K562 (cell line): ENCODE results near the gene RGPD4. TPM values are rescaled to one million over a fixed set of nuclear protein-coding genes. Genes with fewer than 3 reads are reported as not detected.

Experiments used
- ATAC-seq: fragments of 200-7000 bp; cut with Tn5 transposase; 3 replicates; pipeline ENCODE4 v1.9.1; 2020; ENCODE audit warnings: moderate library complexity
- BruUV-seq: library from RNA; stranded (reverse); fragments of 400-500 nt; replicated peaks from 2 replicates; lab custom pipeline; 2021; lab: Mats Ljungman, UMichigan
- CTCF ChIA-PET: fragments of 300-600 bp; formaldehyde crosslinking; extraction: SDS; loops from one replicate; lab custom pipeline; 2021; ENCODE audit warnings: low intra/inter-chr PET ratio; lab: Yijun Ruan, JAX
- POLR2A ChIA-PET: fragments of 300-600, 350-650 bp; sonication (Branson Sonifier 250); formaldehyde crosslinking; extraction: SDS; loops from one replicate; lab custom pipeline; 2021; ENCODE audit warnings: antibody characterized with exemption, inconsistent platforms; lab: Yijun Ruan, JAX
- DNase-seq, 4 experiments: peaks; one replicate each; pipeline versions ENCODE4 v3.0.0 to v3.0.0-alpha.2; 2011 to 2018; ENCODE audit warnings: low spot score in 3 of 4, mixed read lengths in 3 of 4; ENCODE audit errors: extremely low read depth in 1 of 4
- FAIRE-seq: peaks from 2 replicates; lab custom pipeline; 2011; peaks lifted over from hg19 to GRCh38; lab: Jason Lieb, UNC
- H2AFZ ChIP-seq: 2 replicates; pipeline ENCODE4 v1.6.0; 2011; ENCODE audit warnings: low read depth, low read length, control low read depth, inconsistent platforms
- H3K27ac ChIP-seq: fragments of 200-600 bp; 3 replicates; pipeline ENCODE4 v1.8.0; 2011; ENCODE audit warnings: low read depth, mild to moderate bottlenecking, control low read depth, inconsistent platforms, low read length, moderate library complexity, mixed read lengths; ENCODE audit errors: extremely low read depth
- H3K27me3 ChIP-seq, 2 experiments: fragments of 300-600 bp in 1 of 2; 2 replicates in 1 of 2; 3 replicates in 1 of 2; pipeline versions ENCODE4 v1.6.0 to v1.8.0; 2011; ENCODE audit warnings: inconsistent platforms in 2 of 2, low read length in 2 of 2, mild to moderate bottlenecking in 1 of 2, mixed read lengths in 1 of 2, moderate library complexity in 1 of 2; ENCODE audit not compliant: control insufficient read depth in 2 of 2, insufficient read depth in 2 of 2
- H3K36me3 ChIP-seq: fragments of 300-600 bp; 3 replicates; pipeline ENCODE4 v1.8.0; 2011; ENCODE audit warnings: mild to moderate bottlenecking, low read length, inconsistent platforms; ENCODE audit not compliant: control insufficient read depth, insufficient read depth
- H3K4me1 ChIP-seq, 2 experiments: fragments of 200-600 bp in 1 of 2; replicated peaks in 1 of 2; 2 replicates in 1 of 2; 3 replicates in 1 of 2; pipeline versions ENCODE4 v1.5.1 to v1.8.0; 2011; ENCODE audit warnings: inconsistent platforms in 2 of 2, low read length in 2 of 2, mild to moderate bottlenecking in 1 of 2, mixed read lengths in 1 of 2, moderate library complexity in 1 of 2; ENCODE audit not compliant: control insufficient read depth in 2 of 2, insufficient read depth in 2 of 2
- H3K4me2 ChIP-seq: 2 replicates; pipeline ENCODE4 v1.6.1; 2011; ENCODE audit warnings: low read length, control low read depth, inconsistent platforms, mixed read lengths; ENCODE audit not compliant: insufficient read depth
- H3K4me3 ChIP-seq: fragments of 200-600 bp; sonication (generic), shearing (Covaris generic); 2 replicates; pipeline ENCODE4 v1.5.1; 2016; ENCODE audit warnings: control low read depth, inconsistent platforms
- H3K79me2 ChIP-seq: fragments of 200-600 bp; 3 replicates; pipeline ENCODE4 v1.8.0; 2011; ENCODE audit warnings: low read length, inconsistent platforms; ENCODE audit not compliant: control insufficient read depth, insufficient read depth
- H3K9ac ChIP-seq, 2 experiments: 2 replicates each; pipeline versions ENCODE4 v1.6.0 to v1.6.1; 2011; ENCODE audit warnings: low read depth in 2 of 2, low read length in 2 of 2, control low read depth in 1 of 2, inconsistent platforms in 1 of 2, mild to moderate bottlenecking in 1 of 2, mixed read lengths in 1 of 2; ENCODE audit not compliant: insufficient read depth in 1 of 2
- H3K9me1 ChIP-seq: one replicate; pipeline ENCODE4 v1.6.0; 2011; ENCODE audit warnings: inconsistent platforms, mild to moderate bottlenecking, low read length, moderate library complexity; ENCODE audit not compliant: control insufficient read depth, insufficient read depth
- H3K9me3 ChIP-seq: replicated peaks from 2 replicates; pipeline ENCODE4 v1.5.1; 2011; ENCODE audit warnings: low read depth, low read length, inconsistent platforms; ENCODE audit not compliant: control insufficient read depth, insufficient read depth
- H4K20me1 ChIP-seq: replicated peaks from 2 replicates; pipeline ENCODE4 v1.6.1; 2011; ENCODE audit warnings: low read length, inconsistent platforms, mixed read lengths; ENCODE audit not compliant: control insufficient read depth, insufficient read depth
- NR2C2 ChIP-seq, 2 experiments: fragments of 200-800 bp in 1 of 2; sonication (Bioruptor generic) in 1 of 2; sonication (generic) in 1 of 2; formaldehyde crosslinking in 1 of 2; IDR thresholded peaks; 2 replicates each; pipeline versions ENCODE4 v1.6.1 to v1.8.0; 2016 to 2022; ENCODE audit warnings: mild to moderate bottlenecking in 1 of 2, missing compliant biosample characterization in 1 of 2, missing genetic modification characterization in 1 of 2, missing genetic modification reagents in 1 of 2
- TBL1XR1 ChIP-seq, 2 experiments: IDR thresholded peaks; 2 replicates each; pipeline ENCODE4 v1.6.1; 2012; ENCODE audit warnings: improper control_type of control experiment in 2 of 2, low read length in 2 of 2, mild to moderate bottlenecking in 1 of 2
- ZKSCAN8 ChIP-seq: fragments of 200-800 bp; sonication (Bioruptor generic); IDR thresholded peaks from 2 replicates; pipeline ENCODE4 v1.6.1; 2016; ENCODE audit warnings: missing genetic modification characterization, missing compliant biosample characterization
- ZNF12 ChIP-seq: sonication (generic); formaldehyde crosslinking; IDR thresholded peaks from 2 replicates; pipeline ENCODE4 v1.4.0; 2020; ENCODE audit warnings: mild to moderate bottlenecking, missing genetic modification reagents
- WGBS: fragments of 100-300 bp; shearing (Covaris generic); methylation state at CpG from one replicate; pipeline ENCODE4 v1.1.6; 2016; ENCODE audit warnings: low coverage, mixed read lengths; ENCODE audit not compliant: insufficient coverage; ENCODE audit errors: missing lambda C conversion rate; 5-methylcytosine and 5-hydroxymethylcytosine counted together
- in situ Hi-C: fragments of 300-500 bp; cut with MboI; formaldehyde crosslinking; loops from 4 replicates; pipeline ENCODE4 v1.15.0; 2018; ENCODE audit warnings: inconsistent platforms, mixed read lengths
- intact Hi-C: fragments of 100-400 bp; cut with micrococcal nuclease; formaldehyde crosslinking; loops from 2 replicates; pipeline ENCODE4 v1.14.2; 2022
- polyA plus RNA-seq, 8 experiments: library from polyadenylated mRNA; depleted of rRNA in 4 of 8; stranded (reverse) in 5 of 8; unstranded in 3 of 8; fragments of >200 nt; fragmentation: Nextera tagmentation in 2 of 8; fragmentation: Illumina TruSeq in 1 of 8; extraction: Ambion mirVana in 2 of 8; extraction: Trizol in 1 of 8; gene quantifications; 2 replicates each; pipeline versions ENCODE4 v1.2.1 to v1.2.3, GENCODE V29; 2011 to 2014; ENCODE audit warnings: inconsistent platforms in 1 of 8, missing spikeins in 1 of 8
- total RNA-seq, 7 experiments: library from RNA; depleted of rRNA in 6 of 7; stranded (reverse); fragments of >200 nt in 6 of 7; fragmentation: Illumina TruSeq in 2 of 7; extraction: Trizol in 2 of 7; gene quantifications; 2 replicates each; pipeline versions ENCODE4 v1.2.1 to v1.2.3, GENCODE V29; 2011 to 2021; ENCODE audit warnings: low replicate concordance in 1 of 7
- TF ChIP-seq, protein P1 (sequence below): sonication (generic); formaldehyde crosslinking; IDR thresholded peaks from 2 replicates; pipeline ENCODE4 v1.8.0; 2022; ENCODE audit warnings: mild to moderate bottlenecking, low read depth, missing genetic modification reagents
- TF ChIP-seq, protein P2 (sequence below), 2 experiments: fragments of 450-650 bp; IDR thresholded peaks; 2 replicates each; pipeline ENCODE4 v1.6.1; 2018; ENCODE audit warnings: mild to moderate bottlenecking in 2 of 2, low read depth in 1 of 2; ENCODE audit not compliant: partially characterized antibody in 2 of 2

Gene RGPD4
- total and polyA plus RNA-seq, 9 of the 15 experiments (the other 6 are each of a cell fraction or from before 2014, with no cell fraction given): 0.04 TPM; not detected in 8

DNA sequence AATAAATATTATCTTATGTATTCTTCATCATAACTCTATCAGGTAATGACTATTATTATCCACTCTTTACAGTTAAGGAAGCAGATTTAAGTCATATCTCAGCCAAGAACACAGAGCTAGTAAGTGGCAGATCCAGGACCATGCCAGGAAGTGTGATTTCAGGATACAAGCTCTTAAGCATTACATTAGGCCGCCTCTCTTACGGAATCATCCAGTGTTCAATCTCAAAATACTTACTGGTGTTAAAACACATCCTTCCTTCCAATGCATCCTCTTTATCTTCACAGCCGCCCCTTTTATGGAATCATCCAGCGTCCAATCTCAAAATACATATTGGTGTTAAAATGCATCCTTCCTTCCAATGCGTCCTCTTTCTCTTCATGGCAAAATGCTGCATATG is 14.7 kb upstream of the RGPD4 start:
- Histone ChIP-seq H3K27ac (no peak overlapping the region), H2AFZ (no peak overlapping the region), H3K9me1 (no peaks in the 10 kb centered on the region), H3K36me3 (no peaks in the 10 kb centered on the region), H3K27me3 (peaks cover 2 to 18% of the 10 kb centered on the region in 2 experiments; a peak in 2 of 5 replicates), H3K79me2 (no peaks in the 10 kb centered on the region), H3K9me3 (no peaks in the 10 kb centered on the region), H4K20me1 (no peaks in the 10 kb centered on the region), H3K4me3 (no peak overlapping the region), H3K9ac (no peak overlapping the region), H3K4me1 (no peaks in the 10 kb centered on the region), H3K4me2 (no peak overlapping the region)
- POLR2A ChIA-PET: no interaction called here
- DNase-seq: no peak
- no peak for ATAC-seq
- 2% methylated on average over 5 of the region's 5 CpGs for whole genome bisulfite sequencing
- no TSS peak for BruUV-seq
- no peak for FAIRE-seq
- CTCF ChIA-PET: no interaction called here
- in situ Hi-C loops (loop anchor here (25.0 kb wide), 2 partner anchors 125 to 225 kb away; no protein-coding TSS in a partner anchor), intact Hi-C loops (no loop called here)
- TF ChIP-seq, protein P1, sequence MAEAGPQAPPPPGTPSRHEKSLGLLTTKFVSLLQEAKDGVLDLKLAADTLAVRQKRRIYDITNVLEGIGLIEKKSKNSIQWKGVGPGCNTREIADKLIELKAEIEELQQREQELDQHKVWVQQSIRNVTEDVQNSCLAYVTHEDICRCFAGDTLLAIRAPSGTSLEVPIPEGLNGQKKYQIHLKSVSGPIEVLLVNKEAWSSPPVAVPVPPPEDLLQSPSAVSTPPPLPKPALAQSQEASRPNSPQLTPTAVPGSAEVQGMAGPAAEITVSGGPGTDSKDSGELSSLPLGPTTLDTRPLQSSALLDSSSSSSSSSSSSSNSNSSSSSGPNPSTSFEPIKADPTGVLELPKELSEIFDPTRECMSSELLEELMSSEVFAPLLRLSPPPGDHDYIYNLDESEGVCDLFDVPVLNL: no peak
- TF ChIP-seq ZNF12: no peak

DNA sequence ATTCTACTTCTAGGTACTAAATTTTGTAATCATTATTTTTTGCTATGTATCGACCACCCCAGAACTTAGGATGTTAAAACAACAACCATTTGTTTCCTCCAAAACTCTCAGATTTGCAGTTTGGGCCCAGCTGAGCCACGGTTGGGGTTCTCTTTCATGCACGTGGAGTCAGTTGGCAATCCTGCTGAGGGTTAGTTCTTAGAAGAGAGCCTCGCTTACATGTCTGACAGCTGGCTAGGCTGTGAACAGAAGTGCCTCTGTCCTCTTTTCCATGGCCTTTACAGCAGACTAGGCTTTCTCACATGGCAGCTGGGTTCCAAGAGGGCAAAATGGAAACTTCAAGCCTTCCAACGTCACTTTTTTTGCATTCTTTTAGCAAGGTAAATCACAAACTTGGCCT is 9.3 kb upstream of the RGPD4 start:
- DNase-seq: no peak
- Histone ChIP-seq H3K9me3 (no peaks in the 10 kb centered on the region), H3K27ac (no peak overlapping the region), H3K36me3 (no peaks in the 10 kb centered on the region), H2AFZ (no peak overlapping the region), H3K4me2 (no peak overlapping the region), H3K9ac (no peak overlapping the region), H4K20me1 (no peaks in the 10 kb centered on the region), H3K4me1 (no peaks in the 10 kb centered on the region)
- FAIRE-seq: no peak
- BruUV-seq: no TSS peak
- ATAC-seq: no peak
- 2% methylated on average over 5 of the region's 5 CpGs for WGBS
- ChIA-PET CTCF (no interaction called here), POLR2A (no interaction called here)
- TF ChIP-seq ZKSCAN8 (CRISPR knock-in tag): no peak
- TF ChIP-seq, protein P2, sequence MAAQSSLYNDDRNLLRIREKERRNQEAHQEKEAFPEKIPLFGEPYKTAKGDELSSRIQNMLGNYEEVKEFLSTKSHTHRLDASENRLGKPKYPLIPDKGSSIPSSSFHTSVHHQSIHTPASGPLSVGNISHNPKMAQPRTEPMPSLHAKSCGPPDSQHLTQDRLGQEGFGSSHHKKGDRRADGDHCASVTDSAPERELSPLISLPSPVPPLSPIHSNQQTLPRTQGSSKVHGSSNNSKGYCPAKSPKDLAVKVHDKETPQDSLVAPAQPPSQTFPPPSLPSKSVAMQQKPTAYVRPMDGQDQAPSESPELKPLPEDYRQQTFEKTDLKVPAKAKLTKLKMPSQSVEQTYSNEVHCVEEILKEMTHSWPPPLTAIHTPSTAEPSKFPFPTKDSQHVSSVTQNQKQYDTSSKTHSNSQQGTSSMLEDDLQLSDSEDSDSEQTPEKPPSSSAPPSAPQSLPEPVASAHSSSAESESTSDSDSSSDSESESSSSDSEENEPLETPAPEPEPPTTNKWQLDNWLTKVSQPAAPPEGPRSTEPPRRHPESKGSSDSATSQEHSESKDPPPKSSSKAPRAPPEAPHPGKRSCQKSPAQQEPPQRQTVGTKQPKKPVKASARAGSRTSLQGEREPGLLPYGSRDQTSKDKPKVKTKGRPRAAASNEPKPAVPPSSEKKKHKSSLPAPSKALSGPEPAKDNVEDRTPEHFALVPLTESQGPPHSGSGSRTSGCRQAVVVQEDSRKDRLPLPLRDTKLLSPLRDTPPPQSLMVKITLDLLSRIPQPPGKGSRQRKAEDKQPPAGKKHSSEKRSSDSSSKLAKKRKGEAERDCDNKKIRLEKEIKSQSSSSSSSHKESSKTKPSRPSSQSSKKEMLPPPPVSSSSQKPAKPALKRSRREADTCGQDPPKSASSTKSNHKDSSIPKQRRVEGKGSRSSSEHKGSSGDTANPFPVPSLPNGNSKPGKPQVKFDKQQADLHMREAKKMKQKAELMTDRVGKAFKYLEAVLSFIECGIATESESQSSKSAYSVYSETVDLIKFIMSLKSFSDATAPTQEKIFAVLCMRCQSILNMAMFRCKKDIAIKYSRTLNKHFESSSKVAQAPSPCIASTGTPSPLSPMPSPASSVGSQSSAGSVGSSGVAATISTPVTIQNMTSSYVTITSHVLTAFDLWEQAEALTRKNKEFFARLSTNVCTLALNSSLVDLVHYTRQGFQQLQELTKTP (IDR thresholded peaks at IDR 0.05; ENCODE audit: low read depth in 1 of 2, partially characterized antibody in 2 of 2): no peak
- no peak for TF ChIP-seq NR2C2 (CRISPR knock-in tag; IDR thresholded peaks at IDR 0.05)
- TF ChIP-seq NR2C2 (tag; IDR thresholded peaks at IDR 0.05): no peak
- TF ChIP-seq TBL1XR1 (IDR thresholded peaks at IDR 0.05; ENCODE audit: low read length in 2 of 2): no peak
- TF ChIP-seq, all 486 proteins: peak for 0
- Histone ChIP-seq H3K9me1 (no peaks in the 10 kb centered on the region), H3K4me3 (no peak overlapping the region), H3K27me3 (no peaks in the 10 kb centered on the region; a peak in 1 of 5 replicates), H3K79me2 (no peaks in the 10 kb centered on the region)
- intact Hi-C loops: no loop called here
- in situ Hi-C loops: loop anchor here (25.0 kb wide), 2 partner anchors 120 to 230 kb away; no protein-coding TSS in a partner anchor
